ENCODE results near the gene PPM1N.

Gene PPM1N

GRCh38 chr19:45547211-45547770, 49.0 kb downstream of the PPM1N start:
- no peak for DNase-seq

- DNase-seq: no peak
Measured at GRCh38 chr19:45547965-45548609, 49.8 kb downstream of the PPM1N start.
